ENCODE results near the gene KCNIP3.
"Not testable (repeated sequence)": the region's sequence is repeated elsewhere in the genome, so short reads cannot be mapped to it uniquely, and the experiment has no call there.

Gene KCNIP3

GRCh38 chr2:95387358-95387757, 90.2 kb downstream of the KCNIP3 start:
- Mint-ChIP-seq H3K4me1 (ENCODE audit: low read depth) (no peaks in the 10 kb centered on the region), H3K36me3 (ENCODE audit: low read depth) (no peaks in the 10 kb centered on the region), H3K4me3 (no peak overlapping the region), H3K9me3 (no peaks in the 10 kb centered on the region), H3K27ac (no peak overlapping the region), H3K27me3 (no peaks in the 10 kb centered on the region)

GRCh38 chr2:95388091-95388692, 91.0 kb downstream of the KCNIP3 start:
- no peaks in the 10 kb centered on the region for H3K9me3 Mint-ChIP-seq
- H3K36me3 Mint-ChIP-seq (ENCODE audit: low read depth) = no peaks in the 10 kb centered on the region
- no peaks in the 10 kb centered on the region for H3K27me3 Mint-ChIP-seq
- H3K27ac Mint-ChIP-seq = no peak overlapping the region
- no peaks in the 10 kb centered on the region for H3K4me1 Mint-ChIP-seq (ENCODE audit: low read depth)
- H3K4me3 Mint-ChIP-seq = no peak overlapping the region

GRCh38 chr2:95388856-95389244, 91.7 kb downstream of the KCNIP3 start:
- Mint-ChIP-seq H3K36me3 (ENCODE audit: low read depth) (no peaks in the 10 kb centered on the region), H3K4me3 (no peak overlapping the region), H3K9me3 (no peaks in the 10 kb centered on the region), H3K27ac (no peak overlapping the region), H3K4me1 (ENCODE audit: low read depth) (no peaks in the 10 kb centered on the region), H3K27me3 (no peaks in the 10 kb centered on the region)

GRCh38 chr2:95389245-95390119, 92.3 kb downstream of the KCNIP3 start:
- no peak overlapping the region for H3K27ac Mint-ChIP-seq
- H3K4me1 Mint-ChIP-seq (ENCODE audit: low read depth) = no peaks in the 10 kb centered on the region
- no peak overlapping the region for H3K4me3 Mint-ChIP-seq
- H3K9me3 Mint-ChIP-seq = no peaks in the 10 kb centered on the region
- H3K36me3 Mint-ChIP-seq (ENCODE audit: low read depth) = no peaks in the 10 kb centered on the region
- H3K27me3 Mint-ChIP-seq = no peaks in the 10 kb centered on the region

- Mint-ChIP-seq H3K9me3 (no peaks in the 10 kb centered on the region), H3K4me3 (no peak overlapping the region), H3K4me1 (ENCODE audit: low read depth) (no peaks in the 10 kb centered on the region), H3K36me3 (ENCODE audit: low read depth) (no peaks in the 10 kb centered on the region), H3K27ac (no peak overlapping the region), H3K27me3 (no peaks in the 10 kb centered on the region)
Measured at GRCh38 chr2:95390272-95390880, 93.2 kb downstream of the KCNIP3 start.

- H3K27me3 Mint-ChIP-seq = no peaks in the 10 kb centered on the region
- no peak overlapping the region for H3K27ac Mint-ChIP-seq
- H3K9me3 Mint-ChIP-seq = no peaks in the 10 kb centered on the region
- H3K4me3 Mint-ChIP-seq = no peak overlapping the region
- no peaks in the 10 kb centered on the region for H3K36me3 Mint-ChIP-seq (ENCODE audit: low read depth)
- H3K4me1 Mint-ChIP-seq (ENCODE audit: low read depth) = no peaks in the 10 kb centered on the region
Measured at GRCh38 chr2:95390881-95391321, 93.8 kb downstream of the KCNIP3 start.

- Mint-ChIP-seq H3K4me1 (ENCODE audit: low read depth) (no peaks in the 10 kb centered on the region), H3K27ac (no peak overlapping the region), H3K36me3 (ENCODE audit: low read depth) (no peaks in the 10 kb centered on the region), H3K27me3 (no peaks in the 10 kb centered on the region), H3K4me3 (no peak overlapping the region), H3K9me3 (no peaks in the 10 kb centered on the region)
Measured at GRCh38 chr2:95391641-95392310, 94.6 kb downstream of the KCNIP3 start.

- no peaks in the 10 kb centered on the region for H3K4me1 Mint-ChIP-seq (ENCODE audit: low read depth)
- H3K36me3 Mint-ChIP-seq (ENCODE audit: low read depth) = no peaks in the 10 kb centered on the region
- no peak overlapping the region for H3K27ac Mint-ChIP-seq
- H3K4me3 Mint-ChIP-seq = no peak overlapping the region
- H3K27me3 Mint-ChIP-seq = no peaks in the 10 kb centered on the region
- no peaks in the 10 kb centered on the region for H3K9me3 Mint-ChIP-seq
Measured at GRCh38 chr2:95392320-95392719, 95.2 kb downstream of the KCNIP3 start.

GRCh38 chr2:95392730-95393455, 95.7 kb downstream of the KCNIP3 start:
- Mint-ChIP-seq H3K9me3 (no peaks in the 10 kb centered on the region), H3K4me1 (ENCODE audit: low read depth) (no peaks in the 10 kb centered on the region), H3K27ac (no peak overlapping the region)

GRCh38 chr2:95393901-95394300, 96.8 kb downstream of the KCNIP3 start:
- Mint-ChIP-seq H3K27me3 (no peaks in the 10 kb centered on the region), H3K27ac (no peak overlapping the region), H3K4me1 (ENCODE audit: low read depth) (no peaks in the 10 kb centered on the region), H3K36me3 (ENCODE audit: low read depth) (no peaks in the 10 kb centered on the region), H3K4me3 (no peak overlapping the region), H3K9me3 (no peaks in the 10 kb centered on the region)

More at GRCh38 chr2:95392730-95393455, 95.7 kb downstream of the KCNIP3 start:
- no peaks in the 10 kb centered on the region for H3K27me3 Mint-ChIP-seq
- H3K4me3 Mint-ChIP-seq = no peak overlapping the region
- H3K36me3 Mint-ChIP-seq (ENCODE audit: low read depth) = no peaks in the 10 kb centered on the region

- Mint-ChIP-seq H3K27ac (no peak overlapping the region), H3K4me1 (ENCODE audit: low read depth) (peaks cover 18% of the 10 kb centered on the region)
Measured at GRCh38 chr2:95399061-95399460, 101.9 kb downstream of the KCNIP3 start.

GRCh38 chr2:95401480-95401879, 104.3 kb downstream of the KCNIP3 start:
- peak overlapping the region; percentile 77 for H3K27ac Mint-ChIP-seq
- peaks cover 22% of the 10 kb centered on the region for H3K4me1 Mint-ChIP-seq (ENCODE audit: low read depth)
- H3K36me3 Mint-ChIP-seq (ENCODE audit: low read depth) = peaks cover 3% of the 10 kb centered on the region
- no peaks in the 10 kb centered on the region for H3K27me3 Mint-ChIP-seq
- H3K9me3 Mint-ChIP-seq = no peaks in the 10 kb centered on the region
- H3K4me3 Mint-ChIP-seq = peak overlapping the region; percentile 98

More at GRCh38 chr2:95399061-95399460, 101.9 kb downstream of the KCNIP3 start:
- Mint-ChIP-seq H3K27me3 (no peaks in the 10 kb centered on the region), H3K36me3 (ENCODE audit: low read depth) (peaks cover 3% of the 10 kb centered on the region), H3K9me3 (no peaks in the 10 kb centered on the region), H3K4me3 (no peak overlapping the region)

- Mint-ChIP-seq H3K27ac (peak overlapping the region; percentile 77), H3K4me1 (ENCODE audit: low read depth) (peaks cover 22% of the 10 kb centered on the region), H3K4me3 (peak overlapping the region; percentile 98)
- not testable (repeated sequence) for H3K27me3 Mint-ChIP-seq; H3K9me3 Mint-ChIP-seq; H3K36me3 Mint-ChIP-seq (ENCODE audit: low read depth)
Measured at GRCh38 chr2:95402004-95402369, 104.8 kb downstream of the KCNIP3 start.

- Mint-ChIP-seq H3K4me3 (peak within 1 kb of the TSS; percentile 98), H3K4me1 (ENCODE audit: low read depth) (peaks cover 22% of the 10 kb centered on the region), H3K9me3 (no peaks in the 10 kb centered on the region), H3K27ac (peak within 1 kb of the TSS; percentile 89), H3K36me3 (ENCODE audit: low read depth) (peaks cover 9% of the 10 kb centered on the region), H3K27me3 (no peaks in the 10 kb centered on the region)
Measured at GRCh38 chr2:95402370-95403203, 105.4 kb downstream of the KCNIP3 start, which contains the start of gene FAHD2A. TSS of gene FAHD2A (plus strand) at chr2:95402708. CDS start at chr2:95405559, 2,851 bp downstream.
